Measurements from ENCODE around the gene CDH4.

Gene CDH4

DNA sequence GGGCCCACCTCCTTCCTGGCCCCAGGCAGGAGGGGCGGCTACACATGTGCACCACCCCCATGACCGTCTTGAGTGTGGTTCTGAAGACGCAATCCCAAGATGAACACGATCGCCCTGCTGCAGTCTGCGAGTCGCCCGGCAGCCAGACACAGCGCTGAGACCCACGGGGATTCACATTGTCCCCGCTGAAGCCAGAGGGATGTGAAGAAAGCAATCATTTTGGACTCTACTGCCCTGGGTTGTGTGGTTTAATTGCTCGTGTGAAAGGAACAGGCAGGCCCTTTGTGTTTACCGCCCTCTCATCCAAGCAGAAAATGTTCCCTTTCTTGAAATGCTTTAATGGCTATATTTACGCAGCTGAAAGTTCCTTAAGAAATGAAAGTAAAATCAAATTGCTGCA, 534.2 kb downstream of the CDH4 start:
- DNase-seq, result no peak

DNA sequence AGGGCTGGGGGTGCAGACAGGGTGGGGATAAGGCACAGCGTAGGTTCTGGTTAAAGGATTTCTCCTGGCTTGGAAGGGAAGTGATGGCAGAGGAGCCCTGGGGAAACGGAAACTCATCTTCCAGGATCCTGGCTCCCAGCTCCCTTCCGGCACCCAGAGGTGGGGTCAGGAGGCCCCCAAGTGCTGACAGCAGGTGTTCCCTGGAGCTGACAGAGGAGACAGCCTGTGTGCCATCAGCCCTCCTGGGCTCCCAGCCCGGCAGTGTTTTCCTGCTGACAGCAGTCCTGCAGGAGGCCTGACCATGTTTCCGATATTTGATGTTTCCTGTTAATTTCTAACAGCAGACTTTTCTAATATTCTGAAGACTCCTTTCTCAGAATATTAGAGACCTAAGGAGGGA, 536.3 kb downstream of the CDH4 start:
- DNase-seq, result no peak

DNA sequence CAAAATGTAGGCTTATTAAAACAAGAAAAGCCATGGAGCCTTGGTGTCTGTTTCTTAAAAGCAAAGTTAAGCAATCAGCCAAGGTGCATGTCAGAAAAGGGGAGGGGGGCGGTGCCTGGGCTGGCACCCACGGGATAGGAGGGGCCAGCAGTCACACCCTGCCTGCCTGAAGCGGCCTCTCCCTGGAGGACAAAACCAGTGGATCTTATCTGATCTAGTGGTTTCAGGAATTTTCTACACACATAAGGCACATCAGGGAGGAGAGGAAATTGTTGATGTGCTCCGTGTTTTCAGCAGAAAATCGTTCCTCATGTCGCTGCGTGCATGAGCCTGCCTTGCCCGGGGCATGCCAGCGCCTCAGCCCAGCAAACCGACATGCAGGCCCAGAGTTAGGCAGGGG, 537.3 kb downstream of the CDH4 start:
- DNase-seq, result no peak

DNA sequence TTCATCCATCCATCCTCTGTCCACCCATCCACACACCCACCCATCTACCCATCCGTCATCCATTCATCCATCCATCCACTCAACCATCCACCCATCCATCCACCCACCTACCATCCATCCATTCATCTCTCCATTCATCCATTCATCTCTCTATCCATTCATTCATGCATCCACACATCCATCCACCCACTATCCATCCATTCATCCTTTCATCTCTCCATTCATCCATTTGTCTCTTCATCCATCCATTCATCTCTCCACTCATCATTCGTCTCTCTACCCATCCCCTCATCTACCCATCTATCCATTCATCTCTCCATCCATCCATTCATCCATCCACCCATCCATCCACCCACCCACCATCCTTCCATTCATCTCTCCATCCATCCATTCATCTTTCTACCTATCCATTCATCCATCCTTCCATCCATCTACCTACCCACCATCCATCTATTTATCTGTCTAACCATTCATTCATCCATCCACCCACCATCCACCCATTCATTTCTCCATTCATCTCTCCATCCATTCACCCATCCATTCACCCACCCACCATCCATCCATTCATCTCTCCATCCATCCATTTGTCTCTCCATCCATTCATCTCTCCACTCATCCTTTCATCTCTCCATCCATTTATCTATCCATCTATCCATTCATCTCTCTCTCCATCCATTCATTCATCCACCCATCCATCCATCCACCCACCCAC, 538.2 kb downstream of the CDH4 start:
- no peak for DNase-seq

DNA sequence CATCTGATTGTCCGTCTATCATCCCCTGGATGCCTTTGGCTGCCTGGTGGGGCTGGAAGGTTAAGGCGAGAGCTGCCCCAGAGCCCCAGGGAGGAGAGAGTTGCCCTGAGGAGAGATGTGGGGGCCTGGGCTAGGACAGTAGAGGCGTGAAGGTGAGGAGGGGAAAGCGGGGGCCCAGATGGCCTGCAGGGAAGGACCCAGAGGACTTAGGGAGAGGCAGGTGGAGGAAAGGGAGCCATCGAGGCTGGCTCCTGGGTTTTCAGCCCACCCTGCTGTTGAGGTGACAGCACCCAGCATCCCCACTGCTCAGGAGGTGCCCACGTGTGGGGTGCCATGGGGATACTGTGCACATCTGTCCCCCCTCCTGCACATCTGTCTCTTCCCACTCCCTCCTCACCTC, 539.9 kb downstream of the CDH4 start:
- no peak for DNase-seq

DNA sequence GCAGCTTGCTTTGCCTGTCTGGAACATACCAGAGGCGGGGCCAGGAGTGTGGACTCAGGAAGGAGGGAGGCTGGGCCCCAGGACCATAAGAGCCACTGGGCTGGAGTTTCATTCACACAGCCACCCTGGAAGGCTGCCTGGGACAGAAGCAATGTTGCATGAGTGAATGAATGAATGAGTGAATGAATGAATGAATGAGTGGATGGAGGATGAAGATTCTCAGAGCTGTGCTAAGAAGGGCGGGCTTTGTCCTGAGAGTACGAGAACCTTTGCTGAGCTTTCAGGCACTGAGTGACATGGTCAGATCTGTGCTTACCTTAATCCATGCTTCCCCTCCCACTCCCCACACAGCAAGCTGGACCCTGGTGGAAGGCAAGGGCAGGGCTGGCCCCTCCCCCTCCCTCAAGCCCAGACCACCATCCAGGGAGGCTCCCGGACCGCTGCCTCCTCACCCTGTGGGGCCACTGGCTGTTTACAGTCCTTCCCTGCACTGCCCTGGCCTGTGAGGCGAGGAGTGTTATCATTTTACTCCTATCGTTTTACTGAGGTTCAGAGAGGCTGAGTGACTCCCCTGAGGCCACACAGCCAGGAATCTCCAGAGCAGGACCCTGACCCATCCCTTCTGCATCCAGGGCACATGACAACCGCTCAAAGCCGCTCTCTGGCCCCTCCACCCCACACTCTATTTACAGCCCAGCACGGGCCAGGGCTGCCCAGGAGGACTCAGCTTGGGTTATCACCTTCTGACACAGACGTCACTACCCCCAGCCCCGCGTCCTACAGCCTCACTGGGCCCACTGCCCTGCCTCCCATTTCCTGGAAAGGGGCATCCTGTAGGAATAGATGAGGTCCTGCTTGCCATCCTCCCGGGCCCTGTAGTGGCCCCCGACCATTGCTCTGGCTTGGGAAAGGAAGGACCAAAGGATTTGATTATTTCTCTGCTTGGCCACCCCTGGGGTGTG, 543.9 kb downstream of the CDH4 start:
- no peak for DNase-seq

DNA sequence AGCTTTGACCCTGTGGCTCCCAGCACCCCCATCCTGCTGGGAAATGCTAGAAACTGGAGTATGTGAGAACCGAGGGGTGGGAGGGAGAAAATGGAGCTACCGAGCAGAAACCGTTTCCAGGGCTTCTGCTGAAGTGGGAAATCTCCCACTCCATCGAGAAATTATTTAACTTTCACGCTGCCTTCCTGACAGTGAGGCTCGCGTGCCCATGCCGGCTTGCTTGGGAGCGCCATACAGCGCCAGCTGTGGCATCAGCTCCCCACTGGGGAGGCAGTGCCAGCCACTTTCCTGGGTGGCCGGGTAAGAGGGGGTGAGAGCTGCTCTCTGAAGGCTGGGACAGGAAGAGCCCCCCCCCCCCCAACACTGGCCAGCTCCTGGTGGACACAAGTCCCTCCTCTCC, 544.7 kb downstream of the CDH4 start:
- no peak for DNase-seq

DNA sequence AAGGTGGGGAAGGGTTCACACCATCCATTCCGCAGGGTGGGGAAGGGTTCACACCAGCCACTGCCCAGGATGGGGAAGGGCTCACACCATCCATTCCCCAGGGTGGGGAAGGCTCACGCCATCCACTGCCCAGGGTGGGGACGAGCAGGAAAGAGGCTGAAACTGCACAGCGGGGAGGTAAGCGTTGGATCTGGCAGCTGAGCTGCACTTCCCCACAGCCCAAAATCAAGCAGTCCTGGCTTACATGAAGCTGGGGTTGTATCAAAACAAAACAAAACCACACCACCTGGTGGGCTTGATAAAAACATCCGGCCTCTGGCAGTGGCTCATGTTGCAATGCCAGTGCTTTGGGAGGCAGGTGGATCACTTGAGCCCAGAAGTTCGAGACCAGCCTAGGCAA, 545.1 kb downstream of the CDH4 start:
- DNase-seq, result no peak

DNA sequence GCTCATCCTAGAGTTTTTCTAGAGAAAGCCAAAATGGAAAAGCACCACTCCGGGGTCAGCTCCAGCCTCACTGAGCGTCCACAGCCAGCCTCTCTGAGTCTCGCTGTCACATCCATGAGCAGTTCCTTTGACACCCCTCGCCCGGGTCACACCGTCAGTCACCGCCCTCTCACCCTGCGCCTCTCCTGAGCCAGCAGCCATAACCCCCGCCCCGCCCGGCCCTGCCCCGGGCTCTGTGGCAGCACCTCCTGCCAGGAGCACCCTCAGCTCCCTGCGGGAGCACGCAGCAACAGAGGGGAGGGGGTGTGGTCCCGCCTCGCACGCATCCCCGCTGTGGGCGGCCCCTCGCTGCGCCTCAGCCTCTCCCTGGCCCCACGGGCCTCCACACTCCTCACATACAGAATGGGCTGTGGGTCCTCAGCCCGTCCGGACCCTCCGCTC, 545.9 kb downstream of the CDH4 start:
- DNase-seq, result no peak

DNA sequence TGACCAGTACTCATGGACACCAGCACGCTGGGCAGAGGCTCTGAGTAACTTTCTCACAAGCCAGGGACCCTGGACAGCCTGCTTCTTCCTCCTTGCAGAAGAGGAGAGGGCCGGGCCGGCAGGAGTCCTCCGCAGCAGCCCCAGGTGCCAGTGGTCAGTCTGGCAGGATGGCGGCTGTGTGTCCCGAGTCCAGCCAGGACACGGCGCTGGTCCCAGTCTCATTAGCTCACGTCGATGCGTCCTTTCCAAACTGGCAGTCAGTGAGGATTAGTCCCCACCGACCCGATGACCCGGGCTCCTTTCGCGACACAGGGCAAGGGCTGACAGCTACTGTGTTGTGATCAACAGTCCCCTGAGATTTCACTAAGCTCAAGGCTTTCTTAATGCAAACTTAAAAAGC, 546.6 kb downstream of the CDH4 start:
- DNase-seq, result no peak

DNA sequence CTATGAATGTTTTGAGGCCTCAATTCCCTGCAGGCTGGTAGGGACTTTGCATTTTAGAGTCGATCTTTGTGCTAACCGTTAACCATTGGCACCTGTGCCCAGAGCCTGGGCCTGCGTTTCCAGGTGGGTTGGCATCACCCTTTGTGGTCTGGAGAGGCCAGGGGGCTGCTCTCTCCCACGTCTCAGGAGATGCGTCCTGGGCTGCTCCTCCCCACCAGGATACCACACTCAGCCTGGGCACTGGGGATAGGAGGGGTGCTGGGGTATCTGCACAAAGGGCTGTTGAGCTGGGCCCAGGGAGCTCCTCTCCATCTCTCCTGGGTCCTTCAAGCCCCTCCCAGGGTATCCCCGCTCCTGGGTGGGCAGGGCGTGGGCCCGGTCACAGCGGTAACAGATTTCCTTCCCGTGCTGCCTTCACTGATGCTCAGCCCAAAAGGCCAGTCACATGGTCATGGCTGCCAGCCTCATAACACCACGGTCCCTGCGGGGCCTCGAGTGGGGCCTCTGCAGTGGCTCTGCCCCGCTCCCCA, 547.4 kb downstream of the CDH4 start:
- DNase-seq, result no peak

DNA sequence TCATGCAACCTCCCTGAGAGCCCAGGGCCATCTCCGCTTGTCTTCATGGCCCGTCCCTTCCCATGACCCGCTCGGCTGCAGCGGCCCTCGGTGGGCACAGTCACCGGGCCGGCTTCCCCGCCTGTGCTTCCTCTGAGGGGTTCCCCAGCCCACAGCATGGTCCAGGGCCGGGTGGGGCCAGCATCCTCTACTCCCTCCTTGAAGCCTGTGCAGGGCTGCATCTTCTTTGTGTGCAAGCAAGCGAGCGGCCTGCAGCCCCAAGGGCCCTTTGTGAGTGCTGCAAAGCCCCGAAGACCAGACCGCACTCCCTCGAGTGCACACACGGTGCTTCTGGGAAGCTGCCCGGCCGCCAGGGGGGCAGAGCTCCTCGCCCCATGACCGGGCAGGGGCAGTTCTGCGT, 547.9 kb downstream of the CDH4 start:
- DNase-seq, result no peak

DNA sequence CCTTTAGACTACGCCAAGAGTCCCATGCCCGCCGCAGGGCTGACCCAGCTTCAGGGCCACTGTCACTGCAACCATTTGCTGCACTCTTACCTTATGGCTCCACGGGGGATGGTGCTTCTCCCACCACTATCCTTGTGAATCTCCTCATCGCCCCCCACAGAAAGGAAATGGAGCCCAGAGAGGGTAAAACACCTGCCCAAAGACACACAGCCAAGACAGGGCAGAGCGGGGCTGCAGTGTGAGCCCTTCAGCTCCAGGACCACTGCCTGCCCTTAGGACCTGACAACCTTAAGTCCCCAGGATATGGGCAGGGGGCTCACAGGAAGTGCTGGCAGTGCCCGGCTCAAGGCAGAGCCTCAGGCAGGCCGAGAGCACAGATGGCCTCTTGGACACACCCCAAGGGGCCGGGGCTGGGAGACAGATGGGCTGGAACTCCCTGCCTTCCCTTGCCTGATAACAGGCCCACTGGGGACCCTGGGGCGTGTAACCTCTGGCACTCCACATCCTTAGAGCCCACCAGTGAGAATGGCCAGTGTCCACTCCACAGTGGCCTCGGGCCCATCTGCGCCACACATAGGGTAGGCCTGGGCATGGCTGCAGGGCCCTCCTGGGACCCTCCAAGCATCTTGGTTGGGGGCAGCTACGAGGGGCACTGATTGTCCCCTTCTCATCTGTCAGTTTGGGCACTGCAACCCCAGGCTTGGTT, 548.5 kb downstream of the CDH4 start:
- DNase-seq, result no peak

DNA sequence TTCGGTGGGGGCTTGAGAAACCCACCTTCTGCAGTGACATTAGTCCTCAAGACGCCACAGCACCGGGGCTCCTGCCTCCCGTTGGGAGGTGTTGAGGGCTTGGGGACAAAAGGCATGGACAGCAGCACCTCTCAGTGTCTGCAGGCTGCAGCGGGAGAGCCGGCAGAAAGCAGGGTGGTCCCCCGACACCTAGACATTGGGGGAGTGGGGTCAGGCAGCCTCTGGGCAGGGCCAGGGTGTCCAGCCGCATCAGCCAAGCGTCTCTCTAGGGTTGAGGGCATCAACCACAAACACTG, 549.0 kb downstream of the CDH4 start:
- DNase-seq, result no peak

DNA sequence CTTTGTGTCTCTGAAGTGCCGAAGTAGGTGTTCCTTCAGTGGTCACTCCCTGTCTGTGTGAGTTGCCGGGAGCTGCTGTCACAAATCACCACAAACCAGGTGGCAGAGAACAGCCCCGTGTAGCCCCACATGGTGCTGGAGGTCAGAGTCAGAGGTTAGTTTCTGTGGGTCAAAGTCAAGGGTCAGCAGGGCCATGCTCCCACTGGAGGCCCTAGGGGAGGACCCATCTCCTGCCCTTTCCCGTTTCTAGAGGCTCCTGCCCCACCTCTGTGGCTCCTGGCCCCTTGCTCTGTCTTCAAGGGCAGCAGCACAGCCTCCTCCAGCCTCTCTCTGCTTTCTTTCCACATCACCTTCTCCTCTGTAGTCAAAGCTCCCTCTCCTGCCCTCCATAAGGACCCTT, 549.4 kb downstream of the CDH4 start:
- no peak for DNase-seq

DNA sequence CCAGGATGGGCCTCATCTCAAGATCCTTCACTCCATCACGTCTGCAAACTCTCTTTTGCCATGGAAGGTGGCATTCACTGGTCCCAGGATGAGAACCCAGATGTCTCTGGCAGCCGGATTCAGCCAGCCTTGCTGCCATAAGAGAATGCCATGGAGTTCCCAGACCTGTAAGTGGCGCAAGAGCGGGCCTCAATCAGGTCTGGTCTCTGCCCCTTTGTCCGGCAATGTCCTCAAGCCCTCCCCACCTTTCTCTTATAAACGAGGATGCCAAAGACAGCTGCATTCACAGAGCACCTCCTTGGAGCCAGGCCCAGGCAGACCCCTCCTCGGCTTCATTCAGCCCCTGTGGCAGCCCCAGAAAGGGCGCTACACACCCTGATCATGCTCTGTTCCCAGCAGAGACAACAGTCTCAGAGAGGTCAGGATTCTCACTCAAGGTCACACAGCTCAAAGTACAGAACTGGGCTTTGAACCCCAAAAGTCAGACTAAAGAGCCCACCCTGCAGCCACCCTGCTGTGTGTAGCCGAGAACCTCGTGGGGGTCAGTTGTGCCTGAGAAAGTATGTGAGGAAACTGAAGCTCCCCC, 549.9 kb downstream of the CDH4 start:
- DNase-seq, result no peak

DNA sequence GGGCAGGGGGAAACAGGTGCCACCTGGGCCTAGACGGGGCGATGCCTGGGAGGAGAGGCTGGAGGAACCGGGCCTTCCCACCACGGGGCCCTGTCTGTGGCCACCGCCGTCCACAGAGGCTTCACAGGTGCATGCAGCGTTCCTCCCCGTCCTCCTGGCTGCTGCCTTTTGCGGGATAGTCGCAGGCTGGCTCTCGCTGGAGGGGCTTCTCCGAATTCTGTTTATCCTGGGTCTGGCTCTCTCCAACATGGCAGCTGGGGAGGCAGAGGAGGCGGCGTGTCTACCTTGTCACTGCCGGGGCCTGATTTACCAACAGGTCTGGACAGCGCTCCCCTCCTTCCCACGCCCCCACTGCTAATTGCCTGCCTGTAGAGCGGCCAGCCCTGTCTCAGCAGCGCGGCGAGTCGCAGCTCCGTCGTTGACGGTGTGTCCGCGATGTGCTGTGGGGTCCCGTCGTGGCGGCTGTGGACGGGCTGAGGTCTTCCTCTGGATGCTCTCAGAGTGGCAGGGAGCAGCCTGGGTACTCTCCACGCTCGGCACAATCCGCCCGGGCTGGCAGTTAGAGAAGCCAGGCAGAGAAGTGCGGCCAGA, 550.8 kb downstream of the CDH4 start:
- no peak for DNase-seq

DNA sequence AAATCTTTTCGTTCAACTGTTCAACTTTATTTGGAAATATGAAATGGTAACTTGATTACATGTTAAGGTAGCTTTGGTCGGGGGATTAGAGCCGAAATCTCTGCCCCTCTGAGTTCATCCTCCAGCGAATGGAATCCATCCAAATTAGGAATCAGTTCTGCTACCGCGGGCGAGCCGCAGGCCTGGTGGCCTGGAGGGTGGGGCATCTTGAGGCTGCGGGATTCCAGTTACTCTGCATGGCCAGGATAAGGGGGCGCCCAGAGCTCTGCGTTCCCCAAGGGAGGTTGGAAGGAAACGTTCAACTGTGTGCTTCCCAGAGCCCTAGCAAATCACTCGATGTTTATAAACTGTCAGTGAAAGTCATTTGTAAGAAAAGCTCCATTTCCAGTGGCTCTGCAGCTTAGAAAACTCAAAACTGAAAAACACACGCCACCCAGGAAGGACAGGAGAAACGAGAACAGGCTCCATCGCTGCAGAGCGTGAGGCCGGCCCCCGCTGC, 551.4 kb downstream of the CDH4 start:
- DNase-seq, result no peak

DNA sequence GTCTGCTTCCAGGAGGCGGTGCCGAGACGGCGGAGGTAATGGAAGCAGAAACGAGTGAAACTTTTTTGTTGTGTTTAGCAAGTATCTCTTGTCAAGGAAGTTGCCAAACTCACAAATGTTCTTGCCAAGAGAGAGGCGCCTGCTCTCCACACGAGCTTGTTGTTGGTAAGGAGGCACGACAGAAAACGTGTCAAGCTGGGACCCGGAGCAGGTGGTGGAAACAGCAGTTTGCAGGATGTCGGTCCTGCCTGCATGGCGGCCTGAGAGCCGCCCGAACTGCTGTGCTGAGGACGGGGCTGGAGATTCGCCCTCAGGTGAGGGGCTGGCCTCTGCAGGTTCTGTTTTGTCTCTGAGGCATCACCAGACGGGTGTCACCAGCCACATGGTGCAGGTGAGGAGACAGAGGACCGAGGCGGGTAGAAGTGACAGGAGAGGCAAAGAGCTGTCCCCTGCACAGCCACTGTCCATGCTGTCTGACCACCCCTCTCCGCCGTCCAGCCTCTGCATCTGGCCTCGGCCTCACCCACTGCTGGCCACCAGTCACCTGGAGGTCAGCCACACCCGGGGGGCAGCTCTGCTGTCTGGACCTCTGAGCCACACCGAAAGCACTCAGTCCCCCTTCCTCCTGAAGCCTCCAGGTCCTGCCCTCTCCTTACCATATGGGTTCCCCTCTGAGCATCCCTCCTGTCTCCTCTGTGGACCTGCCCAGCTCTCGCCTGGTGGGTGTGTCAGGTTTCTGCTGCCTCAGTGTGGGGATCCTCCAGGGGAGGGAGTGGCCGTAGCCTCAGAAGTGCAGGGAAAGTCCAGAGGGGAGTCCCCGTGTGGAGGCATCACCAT, 552.1 kb downstream of the CDH4 start:
- DNase-seq, result no peak

DNA sequence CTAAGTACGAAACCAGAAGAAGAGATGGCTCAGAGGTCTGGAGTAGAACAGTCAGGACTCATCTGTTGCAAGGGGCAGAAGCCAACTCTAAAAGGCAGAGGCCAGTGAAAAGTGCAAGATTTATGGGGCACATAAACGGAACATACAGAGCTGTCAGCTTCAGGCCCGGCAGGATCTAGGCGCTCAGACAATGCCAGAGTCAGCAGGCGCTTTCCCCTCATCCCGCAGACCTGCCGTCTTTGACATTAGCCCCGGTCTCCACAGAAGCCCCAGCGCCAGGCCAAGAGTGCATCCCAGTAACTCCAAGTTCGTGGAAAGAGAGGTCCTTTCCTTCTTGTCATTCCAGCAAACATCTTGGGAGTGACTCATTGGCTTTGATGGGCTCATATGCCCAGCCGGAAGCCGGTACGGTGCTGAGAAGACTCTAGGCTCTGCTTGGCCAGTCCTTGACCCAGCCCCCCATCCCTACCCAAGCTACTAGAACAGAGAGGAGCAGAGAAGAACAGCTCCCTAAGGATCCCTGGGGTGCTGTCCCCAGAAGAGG, 552.8 kb downstream of the CDH4 start:
- DNase-seq, result no peak

DNA sequence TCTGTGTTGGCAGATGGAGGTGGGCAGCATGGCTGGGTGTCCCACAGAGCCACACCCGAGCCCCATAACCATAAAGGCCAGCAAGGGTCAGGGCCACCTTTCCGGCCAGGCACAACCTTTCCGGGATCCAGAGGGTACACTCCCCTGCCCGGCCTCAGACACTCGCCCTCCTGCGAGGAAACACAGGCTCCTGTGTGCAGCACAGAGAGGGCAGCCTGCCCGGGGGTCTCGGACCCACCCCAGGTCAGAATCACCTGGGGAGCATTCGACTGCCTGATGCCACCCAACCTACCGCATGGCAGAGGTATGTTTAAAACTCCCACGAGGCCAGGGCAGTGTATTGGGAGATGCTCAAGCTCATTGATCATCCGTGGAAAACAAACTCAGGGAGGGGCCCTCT, 553.3 kb downstream of the CDH4 start:
- no peak for DNase-seq

Data from NCI-H2107 (cell line).